Prostate gland (tissue), 2 donors: ENCODE data around the gene CACNA1D. TPM values are rescaled to one million over a fixed set of nuclear protein-coding genes. Genes with fewer than 3 reads are reported as not detected.

Experiments used
- DNase-seq: peaks from one replicate; pipeline ENCODE4 v3.0.0-alpha.2; 2019; ENCODE audit warnings: low spot score
- H3K27ac ChIP-seq, 2 donors: fragments of 200-600 bp; sonication (generic); 2 replicates each; pipeline ENCODE4 v1.5.1; 2017 to 2019
- H3K27me3 ChIP-seq: fragments of 200-600 bp; sonication (generic); replicated peaks from 2 replicates; pipeline ENCODE4 v1.5.1; 2019; ENCODE audit not compliant: insufficient read depth
- H3K36me3 ChIP-seq, 2 donors: fragments of 200-600 bp; sonication (generic); 1 replicate in 1 of 2; 2 replicates in 1 of 2; pipeline versions ENCODE4 v1.5.1 to v1.8.1; 2017 to 2019
- H3K4me1 ChIP-seq: fragments of 200-600 bp; sonication (generic); replicated peaks from 2 replicates; pipeline ENCODE4 v1.5.1; 2019
- H3K4me3 ChIP-seq, 2 donors: fragments of 200-600 bp; sonication (generic); 2 replicates each; pipeline ENCODE4 v1.5.1; 2017 to 2019
- H3K9me3 ChIP-seq: fragments of 200-600 bp; sonication (generic); 2 replicates; pipeline ENCODE4 v1.5.1; 2017
- CTCF ChIP-seq, 4 experiments: fragments of 200-600 bp in 2 of 4; fragments of 450-650 bp in 2 of 4; sonication (generic) in 2 of 4; IDR thresholded peaks; 1 replicate in 3 of 4; 2 replicates in 1 of 4; pipeline ENCODE4 v1.5.1; 2016 to 2019; ENCODE audit warnings: antibody characterized with exemption in 4 of 4, mild to moderate bottlenecking in 2 of 4, moderate library complexity in 2 of 4
- POLR2A ChIP-seq: fragments of 450-650 bp; IDR thresholded peaks from one replicate; pipeline ENCODE4 v1.6.1; 2016; ENCODE audit warnings: antibody characterized with exemption, mild to moderate bottlenecking
- POLR2AphosphoS5 ChIP-seq: sonication (generic); formaldehyde crosslinking; IDR thresholded peaks from one replicate; pipeline ENCODE4 v1.6.1; 2017; ENCODE audit warnings: antibody characterized with exemption
- WGBS: methylation state at CpG from one replicate; pipeline ENCODE4 v1.1.5; 2018; 5-methylcytosine and 5-hydroxymethylcytosine counted together
- intact Hi-C: fragments of 100-400 bp; cut with DNase I; formaldehyde crosslinking; loops from one replicate; pipeline ENCODE4 v1.14.2; 2022
- total RNA-seq, 2 donors: library from RNA; depleted of rRNA; stranded (reverse); fragments of >200 nt; gene quantifications; one replicate each; pipeline ENCODE4 v1.1.0, GENCODE V29; 2016

Gene CACNA1D
- total RNA-seq, 2 donors from 2014 or later = 15.5 to 45.1 TPM

DNA sequence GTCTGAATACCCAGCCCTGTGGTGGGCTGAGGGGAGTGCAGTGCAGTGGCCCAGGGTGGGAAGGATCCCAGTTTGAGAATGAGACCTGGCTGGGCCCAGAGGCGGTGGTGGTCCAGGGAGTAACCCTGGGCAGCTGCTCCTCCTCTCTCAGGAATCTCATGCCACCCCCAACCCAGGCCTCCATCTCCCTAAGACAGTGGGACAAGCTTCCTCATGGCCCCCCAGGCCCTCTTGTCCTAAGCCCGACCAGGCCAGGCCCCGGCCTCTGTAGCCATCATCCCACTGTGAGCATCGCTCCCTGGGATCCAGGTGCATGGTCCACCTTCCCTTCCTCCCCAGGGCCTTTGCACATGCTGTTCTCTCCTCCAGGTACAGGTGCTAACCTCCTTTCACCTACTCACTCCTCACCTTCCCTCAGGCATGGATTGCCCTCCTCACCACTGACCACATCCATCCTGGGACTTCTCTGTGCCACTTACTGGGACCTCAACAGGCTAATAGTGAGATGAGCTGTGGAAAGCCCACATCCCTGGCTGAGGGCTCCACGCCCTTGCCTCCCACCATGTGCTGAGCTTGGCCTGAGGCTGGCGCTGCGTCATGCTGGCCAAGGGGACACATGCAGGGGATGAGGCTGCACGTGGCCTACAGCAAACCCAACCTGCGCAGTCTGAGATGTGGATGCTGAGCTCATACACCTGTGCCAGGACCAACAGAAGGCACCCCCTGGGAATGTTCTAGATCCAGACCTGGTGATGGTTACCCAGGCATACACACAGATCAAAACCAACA is 341.9 kb downstream of the CACNA1D start:
- Histone ChIP-seq H3K36me3 (no peaks in the 10 kb centered on the region), H3K27ac (no peak overlapping the region), H3K4me3 (no peak overlapping the region), H3K4me1 (no peaks in the 10 kb centered on the region), H3K27me3 (no peaks in the 10 kb centered on the region), H3K9me3 (no peaks in the 10 kb centered on the region)
- no peak for TF ChIP-seq POLR2AphosphoS5
- no peak for TF ChIP-seq CTCF (IDR thresholded peaks at IDR 0.05)
- no peak for TF ChIP-seq POLR2A
- no peak for DNase-seq
- WGBS = 100% methylated on average over 8 of the region's 9 CpGs
- intact Hi-C loops = no loop called here

DNA sequence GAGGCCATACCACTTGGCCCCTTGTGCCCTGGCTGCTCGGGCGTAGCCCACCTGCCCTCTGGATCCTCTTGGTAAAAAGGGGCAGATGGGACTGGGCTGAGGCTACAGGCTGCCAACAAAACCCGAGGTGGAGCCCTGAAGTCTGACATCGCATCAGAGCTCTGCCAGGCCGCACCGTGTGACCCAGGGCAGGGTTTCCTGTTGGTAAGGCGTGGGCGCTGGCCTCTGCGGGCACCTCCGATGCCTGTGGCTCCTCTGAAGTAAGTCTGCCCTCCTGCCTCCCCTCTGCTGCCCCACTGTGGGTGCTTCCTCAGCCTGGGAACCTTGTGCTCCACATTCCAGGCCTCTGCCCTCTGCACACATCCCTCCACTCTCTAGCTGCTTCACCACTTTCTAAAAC is 342.9 kb downstream of the CACNA1D start:
- intact Hi-C loops = no loop called here
- no peaks in the 10 kb centered on the region for H3K36me3 ChIP-seq
- no peak overlapping the region for H3K27ac ChIP-seq
- H3K27me3 ChIP-seq = no peaks in the 10 kb centered on the region
- DNase-seq = no peak
- TF ChIP-seq CTCF (IDR thresholded peaks at IDR 0.05) (no peak), POLR2AphosphoS5 (no peak), POLR2A (no peak)
- WGBS = 90% methylated on average over 10 of the region's 10 CpGs
- H3K4me3 ChIP-seq = no peak overlapping the region
- no peaks in the 10 kb centered on the region for H3K4me1 ChIP-seq
- no peaks in the 10 kb centered on the region for H3K9me3 ChIP-seq

GRCh38 chr3:53841296-53841695 is 346.9 kb downstream of the CACNA1D start:
- peak overlapping the region; percentile 85 to 96 for H3K27ac ChIP-seq
- no peak overlapping the region for H3K4me3 ChIP-seq
- TF ChIP-seq POLR2AphosphoS5 (peak; percentile 58), POLR2A (no peak), CTCF (IDR thresholded peaks at IDR 0.05) (peak in 2 of 4 experiments; percentile 18 to 23)
- WGBS = 72% methylated on average over 5 of the region's 5 CpGs
- no peaks in the 10 kb centered on the region for H3K36me3 ChIP-seq
- H3K4me1 ChIP-seq = peaks cover 13% of the 10 kb centered on the region
- H3K9me3 ChIP-seq = no peaks in the 10 kb centered on the region
- peak; percentile 69 for DNase-seq
- intact Hi-C loops = no loop called here
- H3K27me3 ChIP-seq = no peaks in the 10 kb centered on the region

DNA sequence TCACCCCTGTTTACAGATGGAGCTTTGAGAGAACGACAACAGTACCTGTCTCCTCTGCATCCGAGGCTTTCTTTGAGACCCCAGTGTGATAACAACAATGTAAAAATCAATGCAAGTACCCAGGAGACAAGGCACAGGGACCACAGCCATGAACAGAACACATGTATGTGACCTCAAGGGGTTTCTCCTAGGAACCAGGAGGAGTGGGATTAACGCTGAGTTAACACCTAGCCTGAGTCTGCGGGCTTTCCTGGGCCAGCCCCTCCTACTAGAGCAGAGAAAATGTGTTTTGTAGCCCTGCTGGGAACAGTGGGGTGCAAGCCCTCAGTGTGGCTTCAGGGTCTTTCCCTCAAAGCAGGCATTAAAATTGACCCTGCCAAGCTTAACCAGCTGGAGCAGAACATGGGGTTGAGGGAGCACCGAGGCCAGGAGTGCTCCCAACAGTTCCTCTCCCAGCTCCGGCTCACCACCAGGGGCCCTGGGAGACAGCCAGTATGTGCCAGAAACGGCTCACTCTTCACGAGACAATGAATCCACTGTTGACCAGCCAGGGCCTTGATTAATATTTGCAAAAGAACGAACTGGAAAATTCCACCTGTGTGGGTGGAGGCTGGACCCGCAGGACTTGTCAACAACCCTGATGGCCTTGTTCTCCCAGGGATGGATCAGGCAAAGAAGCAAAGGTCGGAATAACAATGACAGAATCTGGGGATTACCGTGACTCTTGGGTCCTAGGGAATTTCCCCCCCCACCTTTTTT is 348.2 kb downstream of the CACNA1D start:
- intact Hi-C loops = no loop called here
- TF ChIP-seq POLR2A (peak; percentile 50), CTCF (IDR thresholded peaks at IDR 0.05) (peak in 3 of 4 experiments; percentile 39 to 90 (median 68)), POLR2AphosphoS5 (peak; percentile 96)
- Histone ChIP-seq H3K9me3 (no peaks in the 10 kb centered on the region), H3K36me3 (no peaks in the 10 kb centered on the region), H3K27ac (peak overlapping the region; percentile 85 to 96), H3K27me3 (no peaks in the 10 kb centered on the region), H3K4me3 (no peak overlapping the region), H3K4me1 (peaks cover 13% of the 10 kb centered on the region)
- DNase-seq = peak; percentile 94
- 38% methylated on average over 12 of the region's 12 CpGs for WGBS
